ENCODE measurements around the gene LRMDA. TPM values are rescaled to one million over a fixed set of nuclear protein-coding genes. Genes with fewer than 3 reads are reported as not detected.

Gene LRMDA
- total RNA-seq, 3 donors from 2014 or later: not detected

- no peak overlapping the region for H3K4me3 Mint-ChIP-seq
- no peaks in the 10 kb centered on the region for H3K27me3 Mint-ChIP-seq (ENCODE audit: low read depth)
- ATAC-seq: no peak
- no peaks in the 10 kb centered on the region for H3K36me3 Mint-ChIP-seq (ENCODE audit: insufficient read depth)
- no peaks in the 10 kb centered on the region for H3K4me1 Mint-ChIP-seq (ENCODE audit: low read depth)
- H3K9me3 Mint-ChIP-seq: no peaks in the 10 kb centered on the region
- DNase-seq: no peak
Observed at GRCh38 chr10:76195654-76196390, 764.4 kb downstream of the LRMDA start.

DNA sequence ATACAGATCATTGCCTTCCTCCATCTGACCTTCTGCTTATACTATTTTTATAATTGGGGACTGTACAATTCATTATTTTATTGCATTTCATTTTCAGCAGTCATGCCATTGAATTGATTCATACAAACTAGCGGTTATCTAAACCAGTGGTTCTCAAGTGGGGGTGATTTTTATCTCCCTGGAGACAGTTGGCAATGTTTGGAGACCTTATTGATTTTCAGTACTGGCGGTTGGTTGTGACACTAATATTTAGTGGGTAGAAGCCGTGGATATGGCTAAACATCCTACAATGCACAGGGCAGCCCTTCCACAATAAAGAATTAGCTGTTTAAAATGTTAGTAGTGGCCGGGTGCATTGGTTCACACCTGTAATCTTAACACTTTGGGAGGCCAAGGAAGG, 765.9 kb downstream of the LRMDA start:
- Mint-ChIP-seq H3K9me3 (no peaks in the 10 kb centered on the region), H3K4me1 (ENCODE audit: low read depth) (no peaks in the 10 kb centered on the region), H3K36me3 (ENCODE audit: insufficient read depth) (no peaks in the 10 kb centered on the region), H3K4me3 (no peak overlapping the region), H3K27me3 (ENCODE audit: low read depth) (no peaks in the 10 kb centered on the region)
- DNase-seq: no peak
- ATAC-seq: no peak

DNA sequence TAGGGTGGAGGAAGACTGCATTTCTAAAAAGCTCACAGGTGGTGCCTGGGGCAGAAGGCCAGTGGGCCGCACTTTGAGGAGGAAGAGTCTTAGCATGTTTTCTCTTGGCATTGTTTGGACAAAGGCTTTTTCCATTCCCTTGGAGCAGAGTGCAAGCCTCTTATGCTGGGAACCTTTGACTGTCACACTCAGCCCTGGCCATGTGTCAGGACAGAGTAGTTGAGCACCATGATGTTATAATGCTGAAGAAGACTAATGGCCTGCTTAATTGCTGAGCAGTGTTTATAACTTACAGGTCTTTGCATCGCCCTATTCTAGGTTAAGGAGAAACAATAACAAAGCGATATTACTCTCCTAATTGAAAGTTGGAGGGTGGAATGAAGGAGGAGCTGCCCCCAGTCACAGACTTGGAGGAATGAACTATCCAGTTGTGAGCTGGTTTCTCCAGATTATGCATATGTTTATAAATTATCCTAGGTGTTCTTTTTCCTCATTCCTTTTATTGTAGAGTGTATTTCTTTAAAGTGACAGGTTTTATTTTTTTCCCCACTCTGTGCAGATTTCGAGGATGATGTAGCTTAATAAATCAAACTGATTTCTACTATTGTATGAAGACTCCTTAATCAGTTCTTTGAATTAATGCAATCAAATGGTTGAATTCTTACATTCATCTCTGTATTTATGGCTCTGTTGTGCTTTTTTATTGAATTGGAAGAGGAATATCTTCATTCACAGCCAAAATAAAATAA, 767.0 kb downstream of the LRMDA start:
- H3K4me1 Mint-ChIP-seq (ENCODE audit: low read depth): no peaks in the 10 kb centered on the region

DNA sequence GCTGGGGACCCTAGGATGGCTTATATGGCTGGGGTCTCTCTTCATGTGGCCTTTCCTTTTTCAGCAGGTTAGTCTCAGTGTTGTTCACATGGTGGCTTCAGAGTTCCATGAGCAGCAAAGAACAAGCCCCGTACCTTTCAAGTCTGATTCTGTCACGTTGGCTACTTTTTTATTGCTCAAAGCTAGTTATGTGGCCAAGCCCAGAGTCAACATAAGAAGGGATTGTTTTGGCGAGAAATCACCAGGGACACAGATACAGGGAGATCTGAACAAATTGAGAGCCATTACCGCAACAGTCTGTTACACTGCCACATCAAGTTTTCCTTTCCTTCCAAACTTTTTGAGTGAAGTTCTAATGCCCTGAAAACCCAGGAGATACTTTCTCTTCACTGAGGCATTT, 770.5 kb downstream of the LRMDA start:
- H3K36me3 Mint-ChIP-seq (ENCODE audit: insufficient read depth): no peaks in the 10 kb centered on the region
- H3K27me3 Mint-ChIP-seq (ENCODE audit: low read depth): no peaks in the 10 kb centered on the region
- no peak overlapping the region for H3K4me3 Mint-ChIP-seq
- no peaks in the 10 kb centered on the region for H3K9me3 Mint-ChIP-seq
- no peaks in the 10 kb centered on the region for H3K4me1 Mint-ChIP-seq (ENCODE audit: low read depth)
- DNase-seq: no peak
- no peak for ATAC-seq

More for the DNA sequence above, 767.0 kb downstream of the LRMDA start:
- no peaks in the 10 kb centered on the region for H3K9me3 Mint-ChIP-seq
- no peaks in the 10 kb centered on the region for H3K27me3 Mint-ChIP-seq (ENCODE audit: low read depth)
- no peak overlapping the region for H3K4me3 Mint-ChIP-seq
- ATAC-seq (no peak), DNase-seq (no peak)
- no peaks in the 10 kb centered on the region for H3K36me3 Mint-ChIP-seq (ENCODE audit: insufficient read depth)

DNA sequence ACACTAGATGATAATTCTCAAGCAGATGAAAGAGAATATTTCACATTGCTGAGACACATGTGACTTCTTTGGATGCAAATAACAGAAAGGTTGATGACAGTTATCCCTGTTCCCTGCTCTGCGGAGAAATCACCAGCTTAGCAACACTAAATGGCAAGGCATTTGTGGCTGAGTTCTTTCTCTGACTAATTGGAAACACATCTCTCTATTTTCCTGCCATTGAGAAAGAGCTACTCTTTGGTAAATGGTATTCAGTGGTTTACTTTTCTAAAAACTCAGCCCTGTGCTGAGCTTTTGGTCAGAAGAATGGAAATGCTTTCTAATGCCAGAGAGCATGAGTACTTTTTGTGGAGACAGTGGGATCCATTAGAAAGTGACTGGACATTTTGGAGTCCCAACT, 771.4 kb downstream of the LRMDA start:
- ATAC-seq (no peak), DNase-seq (no peak)
- no peaks in the 10 kb centered on the region for H3K27me3 Mint-ChIP-seq (ENCODE audit: low read depth)
- no peak overlapping the region for H3K4me3 Mint-ChIP-seq
- H3K36me3 Mint-ChIP-seq (ENCODE audit: insufficient read depth): no peaks in the 10 kb centered on the region
- no peaks in the 10 kb centered on the region for H3K9me3 Mint-ChIP-seq
- no peaks in the 10 kb centered on the region for H3K4me1 Mint-ChIP-seq (ENCODE audit: low read depth)

DNA sequence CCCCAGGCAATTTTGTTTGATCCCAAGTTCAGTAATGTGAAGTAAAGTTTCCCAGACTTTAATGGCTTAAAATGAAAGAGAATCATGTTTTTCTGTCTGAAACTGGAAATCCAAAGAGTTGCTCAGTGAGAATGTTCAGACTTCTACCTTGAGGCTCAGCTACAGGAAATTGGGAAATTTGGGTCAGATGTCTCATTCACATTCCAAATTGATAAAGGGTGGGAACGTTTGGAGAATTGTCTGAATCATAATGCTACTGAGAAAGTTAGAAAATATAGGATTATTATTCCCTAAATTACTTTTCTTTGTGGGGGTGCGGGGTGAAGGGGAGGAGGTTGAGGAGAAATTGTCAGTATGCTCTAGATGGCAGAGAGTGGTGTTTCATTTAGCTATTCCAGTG, 773.9 kb downstream of the LRMDA start:
- Mint-ChIP-seq H3K27me3 (ENCODE audit: low read depth) (no peaks in the 10 kb centered on the region), H3K36me3 (ENCODE audit: insufficient read depth) (no peaks in the 10 kb centered on the region), H3K4me1 (ENCODE audit: low read depth) (no peaks in the 10 kb centered on the region), H3K4me3 (no peak overlapping the region), H3K9me3 (no peaks in the 10 kb centered on the region)
- DNase-seq (no peak), ATAC-seq (no peak)

DNA sequence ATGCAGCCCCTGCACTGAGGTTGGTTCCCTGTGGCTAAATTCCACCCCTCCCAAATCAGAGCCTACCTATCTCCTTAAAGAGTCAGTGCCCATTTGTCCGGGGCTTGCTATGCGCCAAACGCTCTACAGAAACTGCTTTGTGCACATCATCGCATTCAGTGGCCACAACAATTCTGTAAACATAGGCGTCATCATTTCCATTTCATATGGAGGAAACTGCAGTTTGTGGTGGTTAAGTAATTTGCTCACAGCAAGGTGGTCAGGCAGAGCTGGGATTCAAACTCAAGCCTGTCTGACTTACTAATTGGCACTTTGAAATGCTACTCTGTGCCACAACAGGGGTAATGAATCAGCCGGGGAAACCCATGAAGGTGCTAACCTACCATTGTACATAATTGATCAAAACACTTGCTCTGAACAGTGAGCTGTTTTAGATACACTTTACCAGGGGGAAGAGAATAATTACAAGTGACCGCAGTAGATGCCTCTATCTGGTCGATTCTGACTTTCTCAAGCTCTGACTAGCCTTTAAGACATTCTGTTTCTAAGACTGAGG, 775.5 kb downstream of the LRMDA start:
- ATAC-seq (no peak), DNase-seq (no peak)
- no peaks in the 10 kb centered on the region for H3K4me1 Mint-ChIP-seq (ENCODE audit: low read depth)
- H3K4me3 Mint-ChIP-seq: no peak overlapping the region
- H3K36me3 Mint-ChIP-seq (ENCODE audit: insufficient read depth): no peaks in the 10 kb centered on the region
- no peaks in the 10 kb centered on the region for H3K27me3 Mint-ChIP-seq (ENCODE audit: low read depth)
- no peaks in the 10 kb centered on the region for H3K9me3 Mint-ChIP-seq

- ATAC-seq (no peak), DNase-seq (no peak)
- H3K27me3 Mint-ChIP-seq (ENCODE audit: low read depth): no peaks in the 10 kb centered on the region
- no peaks in the 10 kb centered on the region for H3K36me3 Mint-ChIP-seq (ENCODE audit: insufficient read depth)
- H3K4me1 Mint-ChIP-seq (ENCODE audit: low read depth): no peaks in the 10 kb centered on the region
- no peak overlapping the region for H3K4me3 Mint-ChIP-seq
- H3K9me3 Mint-ChIP-seq: no peaks in the 10 kb centered on the region
Observed at GRCh38 chr10:76209135-76209534, 777.7 kb downstream of the LRMDA start.

GRCh38 chr10:76210211-76210610, 778.8 kb downstream of the LRMDA start:
- no peak overlapping the region for H3K4me3 Mint-ChIP-seq
- no peaks in the 10 kb centered on the region for H3K9me3 Mint-ChIP-seq
- H3K27me3 Mint-ChIP-seq (ENCODE audit: low read depth): no peaks in the 10 kb centered on the region
- ATAC-seq (no peak), DNase-seq (no peak)
- no peaks in the 10 kb centered on the region for H3K36me3 Mint-ChIP-seq (ENCODE audit: insufficient read depth)
- H3K4me1 Mint-ChIP-seq (ENCODE audit: low read depth): no peaks in the 10 kb centered on the region

DNA sequence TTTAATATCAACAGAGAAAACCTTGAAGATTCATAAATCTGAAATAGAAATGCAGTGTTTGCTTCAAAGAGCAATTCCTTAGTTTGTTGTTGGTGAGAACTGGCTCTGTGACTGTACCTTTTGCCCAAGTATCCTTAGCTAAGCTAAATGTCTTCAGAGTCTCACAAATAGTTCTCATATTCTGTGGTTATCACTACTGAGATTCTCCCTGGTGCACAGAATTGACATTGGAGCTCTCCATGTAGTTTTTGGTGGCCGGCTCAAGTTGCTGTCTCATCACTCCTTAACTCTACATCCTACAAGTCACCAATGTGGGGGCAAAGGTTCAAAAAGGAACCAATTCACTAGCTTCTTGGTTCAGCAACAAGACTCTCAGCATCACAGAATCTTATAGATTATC, 780.3 kb downstream of the LRMDA start:
- DNase-seq (no peak), ATAC-seq (no peak)
- H3K4me3 Mint-ChIP-seq: no peak overlapping the region
- H3K4me1 Mint-ChIP-seq (ENCODE audit: low read depth): no peaks in the 10 kb centered on the region
- H3K36me3 Mint-ChIP-seq (ENCODE audit: insufficient read depth): no peaks in the 10 kb centered on the region
- no peaks in the 10 kb centered on the region for H3K9me3 Mint-ChIP-seq
- no peaks in the 10 kb centered on the region for H3K27me3 Mint-ChIP-seq (ENCODE audit: low read depth)

GRCh38 chr10:76213876-76214275, 782.5 kb downstream of the LRMDA start:
- Mint-ChIP-seq H3K4me3 (no peak overlapping the region), H3K4me1 (ENCODE audit: low read depth) (no peaks in the 10 kb centered on the region), H3K36me3 (ENCODE audit: insufficient read depth) (no peaks in the 10 kb centered on the region), H3K27me3 (ENCODE audit: low read depth) (no peaks in the 10 kb centered on the region), H3K9me3 (no peaks in the 10 kb centered on the region)
- ATAC-seq (no peak), DNase-seq (no peak)

DNA sequence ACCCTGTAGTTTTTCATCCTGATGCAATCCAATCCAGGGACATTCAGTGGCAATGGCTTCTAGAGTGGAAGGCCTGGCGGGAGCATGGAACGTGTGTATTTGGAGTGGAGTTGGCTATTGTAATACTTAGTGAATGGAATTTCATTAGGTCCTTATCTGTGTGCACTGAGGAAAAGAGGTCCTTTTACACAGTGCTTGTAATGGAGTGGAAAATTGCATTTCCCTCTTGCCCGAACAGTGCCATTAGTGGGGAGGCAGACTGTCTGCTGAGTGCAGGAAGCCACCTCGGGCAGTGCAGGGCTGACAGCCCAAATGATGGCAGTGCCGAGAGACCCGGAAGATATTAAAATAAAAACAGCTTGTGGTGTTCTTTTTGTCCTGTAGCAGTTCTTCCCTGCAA, 786.6 kb downstream of the LRMDA start:
- H3K36me3 Mint-ChIP-seq (ENCODE audit: insufficient read depth): no peaks in the 10 kb centered on the region
- no peaks in the 10 kb centered on the region for H3K9me3 Mint-ChIP-seq
- H3K4me3 Mint-ChIP-seq: no peak overlapping the region
- ATAC-seq: no peak
- no peaks in the 10 kb centered on the region for H3K4me1 Mint-ChIP-seq (ENCODE audit: low read depth)
- no peak for DNase-seq
- no peaks in the 10 kb centered on the region for H3K27me3 Mint-ChIP-seq (ENCODE audit: low read depth)

GRCh38 chr10:76229341-76229740, 797.9 kb downstream of the LRMDA start:
- no peaks in the 10 kb centered on the region for H3K27me3 Mint-ChIP-seq (ENCODE audit: low read depth)
- no peaks in the 10 kb centered on the region for H3K9me3 Mint-ChIP-seq
- no peak overlapping the region for H3K4me3 Mint-ChIP-seq
- ATAC-seq (no peak), DNase-seq (no peak)
- H3K36me3 Mint-ChIP-seq (ENCODE audit: insufficient read depth): no peaks in the 10 kb centered on the region
- H3K4me1 Mint-ChIP-seq (ENCODE audit: low read depth): peaks cover 2% of the 10 kb centered on the region

GRCh38 chr10:76230921-76231285, 799.5 kb downstream of the LRMDA start:
- no peak for ATAC-seq
- H3K27me3 Mint-ChIP-seq (ENCODE audit: low read depth): no peaks in the 10 kb centered on the region
- peaks cover 2% of the 10 kb centered on the region for H3K4me1 Mint-ChIP-seq (ENCODE audit: low read depth)
- no peak overlapping the region for H3K4me3 Mint-ChIP-seq
- no peak for DNase-seq
- H3K9me3 Mint-ChIP-seq: no peaks in the 10 kb centered on the region
- no peaks in the 10 kb centered on the region for H3K36me3 Mint-ChIP-seq (ENCODE audit: insufficient read depth)

All from activated T-cell treated with anti-CD3 and anti-CD28 coated beads, Interleukin-2, amount 50 U/mL, for 4 hours (primary cell).